Mesenchymal stem cell (in vitro differentiated cells and primary cell): Measurements from ENCODE around the gene MS4A6A.
"Not testable (repeated sequence)": the region's sequence is repeated elsewhere in the genome, so short reads cannot be mapped to it uniquely, and the experiment has no call there.

Source experiments
- DNase-seq: peaks from one replicate; pipeline ENCODE4 v3.0.0-alpha.2; 2013
- H2AFZ ChIP-seq: one replicate; pipeline ENCODE4 v1.6.1; 2013; ENCODE audit warnings: low read depth, mild to moderate bottlenecking, control low read depth, inconsistent platforms, low read length, moderate library complexity
- H2AK5ac ChIP-seq: 2 replicates; pipeline ENCODE4 v1.6.1; 2013; ENCODE audit warnings: low read length, moderate library complexity, mild to moderate bottlenecking, inconsistent platforms; ENCODE audit not compliant: severe bottlenecking
- H2BK120ac ChIP-seq: one replicate; pipeline ENCODE4 v1.6.1; 2013; ENCODE audit warnings: low read depth, mild to moderate bottlenecking, inconsistent platforms, low read length, moderate library complexity
- H2BK12ac ChIP-seq, 2 experiments: one replicate each; pipeline ENCODE4 v1.6.1; 2013; ENCODE audit warnings: inconsistent platforms in 2 of 2, low read length in 2 of 2, mild to moderate bottlenecking in 2 of 2, moderate library complexity in 2 of 2, control low read depth in 1 of 2
- H2BK15ac ChIP-seq: one replicate; pipeline ENCODE4 v1.6.1; 2013; ENCODE audit warnings: mild to moderate bottlenecking, low read depth, inconsistent platforms; ENCODE audit not compliant: poor library complexity, severe bottlenecking
- H2BK5ac ChIP-seq: 2 replicates; pipeline ENCODE4 v1.6.1; 2013; ENCODE audit warnings: low read depth, mild to moderate bottlenecking, low read length, control low read depth, inconsistent platforms; ENCODE audit not compliant: poor library complexity, severe bottlenecking
- H3K14ac ChIP-seq, 2 experiments: one replicate each; pipeline ENCODE4 v1.6.1; 2013; ENCODE audit warnings: inconsistent platforms in 2 of 2, low read length in 2 of 2, control low read depth in 1 of 2, mild to moderate bottlenecking in 1 of 2, moderate library complexity in 1 of 2
- H3K18ac ChIP-seq, 2 experiments: one replicate each; pipeline ENCODE4 v1.6.1; 2013; ENCODE audit warnings: inconsistent platforms in 2 of 2, low read length in 2 of 2, control low read depth in 1 of 2, low read depth in 1 of 2, mild to moderate bottlenecking in 1 of 2
- H3K23ac ChIP-seq, 2 experiments: one replicate each; pipeline ENCODE4 v1.6.1; 2013; ENCODE audit warnings: inconsistent platforms in 2 of 2, low read length in 2 of 2, mild to moderate bottlenecking in 2 of 2, moderate library complexity in 2 of 2, control low read depth in 1 of 2
- H3K27ac ChIP-seq: 2 replicates; pipeline ENCODE4 v1.5.1; 2013; ENCODE audit warnings: mild to moderate bottlenecking, moderate library complexity, low read length, control low read depth, inconsistent platforms; ENCODE audit not compliant: poor library complexity, severe bottlenecking
- H3K27me3 ChIP-seq, 2 experiments: 2 replicates each; pipeline versions ENCODE4 v1.6.1 to v1.7.0; 2013; ENCODE audit warnings: low read length in 2 of 2, mild to moderate bottlenecking in 2 of 2, moderate library complexity in 2 of 2, control low read depth in 1 of 2, inconsistent platforms in 1 of 2; ENCODE audit not compliant: control insufficient read depth in 1 of 2, insufficient read depth in 1 of 2
- H3K36me3 ChIP-seq, 2 experiments: 2 replicates each; pipeline versions ENCODE4 v1.6.1 to v1.7.0; 2013; ENCODE audit warnings: low read length in 2 of 2, control low read depth in 1 of 2, inconsistent platforms in 1 of 2, low read depth in 1 of 2, mild to moderate bottlenecking in 1 of 2; ENCODE audit not compliant: insufficient read depth in 2 of 2, control insufficient read depth in 1 of 2
- H3K4ac ChIP-seq, 2 experiments: one replicate each; pipeline ENCODE4 v1.6.1; 2013; ENCODE audit warnings: inconsistent platforms in 2 of 2, low read length in 2 of 2, mild to moderate bottlenecking in 2 of 2, moderate library complexity in 2 of 2, control low read depth in 1 of 2, low read depth in 1 of 2
- H3K4me1 ChIP-seq: 2 replicates; pipeline ENCODE4 v1.6.1; 2013; ENCODE audit warnings: low read depth, low read length, control low read depth; ENCODE audit not compliant: control insufficient read depth, insufficient read depth
- H3K4me2 ChIP-seq: 2 replicates; pipeline ENCODE4 v1.6.1; 2013; ENCODE audit warnings: low read length, mild to moderate bottlenecking, inconsistent platforms; ENCODE audit not compliant: poor library complexity, severe bottlenecking
- H3K4me3 ChIP-seq, 2 experiments: 2 replicates each; pipeline versions ENCODE4 v1.5.1 to v1.7.0; 2013; ENCODE audit warnings: low read length in 2 of 2, mild to moderate bottlenecking in 2 of 2, control low read depth in 1 of 2, low read depth in 1 of 2; ENCODE audit not compliant: insufficient read depth in 1 of 2
- H3K79me1 ChIP-seq: replicated peaks from 2 replicates; pipeline ENCODE4 v1.6.1; 2013; ENCODE audit warnings: mild to moderate bottlenecking, control low read depth, low read length, inconsistent platforms; ENCODE audit not compliant: poor library complexity, severe bottlenecking
- H3K9ac ChIP-seq: 2 replicates; pipeline ENCODE4 v1.7.0; 2013; ENCODE audit warnings: mild to moderate bottlenecking, low read length, moderate library complexity
- H3K9me3 ChIP-seq: 2 replicates; pipeline ENCODE4 v1.7.0; 2013; ENCODE audit warnings: mild to moderate bottlenecking, low read length; ENCODE audit not compliant: control insufficient read depth
- H4K8ac ChIP-seq: one replicate; pipeline ENCODE4 v1.6.1; 2013; ENCODE audit warnings: inconsistent platforms, mild to moderate bottlenecking, low read length, moderate library complexity
- H4K91ac ChIP-seq: one replicate; pipeline ENCODE4 v1.6.1; 2013; ENCODE audit warnings: mild to moderate bottlenecking, low read length, inconsistent platforms
- WGBS: methylation state at CpG from one replicate; pipeline ENCODE4 v1.1.7; 2013; ENCODE audit warnings: mixed read lengths; 5-methylcytosine and 5-hydroxymethylcytosine counted together

MS4A6A gene

GRCh38 chr11:60193687-60194433, 11.0 kb upstream of the MS4A6A start:
- H3K4me3 ChIP-seq, result no peak overlapping the region
- DNase-seq, result peak; percentile 74
- no peak overlapping the region for H2BK120ac ChIP-seq
- H2AFZ ChIP-seq, result no peak overlapping the region
- H3K79me1 ChIP-seq, result no peaks in the 10 kb centered on the region
- no peak overlapping the region for H3K9ac ChIP-seq
- H2AK5ac ChIP-seq, result no peak overlapping the region
- no peak overlapping the region for H3K23ac ChIP-seq
- WGBS, result 0% methylated on average over 1 of the region's 1 CpG
- no peak overlapping the region for H3K14ac ChIP-seq
- no peak overlapping the region for H3K27ac ChIP-seq
- H3K9me3 ChIP-seq, result no peaks in the 10 kb centered on the region
- no peaks in the 10 kb centered on the region for H3K4me1 ChIP-seq
- no peak overlapping the region for H2BK12ac ChIP-seq
- no peaks in the 10 kb centered on the region for H3K27me3 ChIP-seq
- H3K4ac ChIP-seq, result no peak overlapping the region
- H3K4me2 ChIP-seq, result no peak overlapping the region
- no peaks in the 10 kb centered on the region for H3K36me3 ChIP-seq
- no peak overlapping the region for H4K91ac ChIP-seq
- no peak overlapping the region for H2BK15ac ChIP-seq
- H3K18ac ChIP-seq, result no peak overlapping the region
- H2BK5ac ChIP-seq, result no peak overlapping the region
- H4K8ac ChIP-seq, result no peak overlapping the region

- H4K8ac ChIP-seq, H3K27me3 ChIP-seq, H3K27ac ChIP-seq, H2BK15ac ChIP-seq, H2BK12ac ChIP-seq, H3K23ac ChIP-seq, H3K14ac ChIP-seq, H2AFZ ChIP-seq, H3K9ac ChIP-seq, H3K79me1 ChIP-seq, H4K91ac ChIP-seq, H3K9me3 ChIP-seq, H3K4me3 ChIP-seq, H3K4me2 ChIP-seq, H3K4ac ChIP-seq, DNase-seq, H2AK5ac ChIP-seq, H3K18ac ChIP-seq, H2BK5ac ChIP-seq, H2BK120ac ChIP-seq, H3K4me1 ChIP-seq, H3K36me3 ChIP-seq: not testable (repeated sequence)
- WGBS, result 71% methylated on average over 3 of the region's 4 CpGs
Measured at GRCh38 chr11:60192564-60192963, 9.7 kb upstream of the MS4A6A start.

GRCh38 chr11:60188481-60188880, 5.6 kb upstream of the MS4A6A start:
- not testable (repeated sequence) for H3K79me1 ChIP-seq, DNase-seq, H2BK5ac ChIP-seq, H3K9me3 ChIP-seq, H2AFZ ChIP-seq, H2BK12ac ChIP-seq, H3K4me2 ChIP-seq, H3K9ac ChIP-seq, H2BK15ac ChIP-seq, H3K23ac ChIP-seq, H4K91ac ChIP-seq, H2AK5ac ChIP-seq, H4K8ac ChIP-seq, H3K4ac ChIP-seq, H3K14ac ChIP-seq, H3K4me1 ChIP-seq, H3K18ac ChIP-seq, H3K27ac ChIP-seq, H3K27me3 ChIP-seq, H3K4me3 ChIP-seq, H2BK120ac ChIP-seq, H3K36me3 ChIP-seq
- 54% methylated on average over 3 of the region's 3 CpGs for WGBS

GRCh38 chr11:60186128-60186527, 3.2 kb upstream of the MS4A6A start:
- H2AK5ac ChIP-seq, H3K9me3 ChIP-seq, H2BK5ac ChIP-seq, H2BK120ac ChIP-seq, H3K4me1 ChIP-seq, H4K91ac ChIP-seq, H3K4ac ChIP-seq, H3K23ac ChIP-seq, H3K9ac ChIP-seq, H2AFZ ChIP-seq, H3K36me3 ChIP-seq, H2BK15ac ChIP-seq, H3K4me3 ChIP-seq, DNase-seq, H2BK12ac ChIP-seq, H3K27ac ChIP-seq, H3K27me3 ChIP-seq, H3K79me1 ChIP-seq, H4K8ac ChIP-seq, H3K18ac ChIP-seq, H3K14ac ChIP-seq, H3K4me2 ChIP-seq: not testable (repeated sequence)
- 78% methylated on average over 2 of the region's 2 CpGs for WGBS
